ENCODE results near the gene MGMT.

DNA sequence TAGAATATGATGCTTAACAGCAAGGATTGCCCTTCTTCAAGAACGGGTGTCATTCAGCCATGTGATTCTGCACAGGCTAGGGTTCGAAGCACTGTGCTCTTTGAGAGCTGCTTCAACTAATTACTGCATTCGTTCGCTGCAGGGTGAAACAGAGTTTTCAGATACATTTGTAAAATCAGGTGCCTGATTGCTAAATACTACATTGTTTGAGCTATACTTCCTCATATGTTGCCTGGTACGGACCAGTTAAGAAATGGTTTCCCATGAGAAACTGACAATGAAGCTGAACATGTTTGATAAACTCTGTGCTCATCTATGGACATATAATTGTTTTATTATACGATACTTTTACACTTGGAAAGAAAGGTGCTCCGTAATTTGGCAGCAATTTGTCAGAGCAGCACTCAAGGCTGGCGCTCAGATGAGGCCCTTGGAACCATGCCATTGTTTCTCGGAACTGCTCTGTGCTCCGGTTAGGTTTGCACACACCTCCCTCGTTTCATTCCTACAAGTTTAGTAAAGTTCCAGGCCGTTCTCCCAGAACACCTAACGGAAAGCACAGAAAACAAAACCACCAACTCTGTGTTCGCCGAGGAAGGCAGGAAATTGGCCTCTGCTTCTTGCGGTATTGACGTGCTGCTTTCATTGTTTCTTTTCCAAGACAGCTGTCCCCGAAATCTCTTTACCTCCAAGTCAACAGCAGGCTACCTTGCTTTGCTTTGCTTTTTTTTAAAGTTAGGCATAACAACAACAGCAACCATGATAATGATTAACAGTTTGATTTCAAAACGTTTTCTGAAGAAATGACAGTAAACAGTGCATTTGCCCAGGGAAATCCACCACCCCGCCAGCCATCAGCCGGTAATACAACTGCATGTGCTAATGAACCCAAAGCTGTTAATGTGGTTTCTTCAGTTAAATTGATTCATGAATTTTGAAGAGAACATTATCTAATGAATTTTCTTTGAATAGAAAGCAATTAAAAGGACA lies 290.2 kb downstream of the MGMT start:
- no peak for TF ChIP-seq CTCF (IDR thresholded peaks at IDR 0.05)
- no peak for TF ChIP-seq POLR2A (IDR thresholded peaks at IDR 0.05)
